GM12891 (cell line): ENCODE measurements around the gene EGFL7.

ENCODE experiments used
- PAX5 ChIP-seq: IDR thresholded peaks from 2 replicates; pipeline ENCODE4 v1.6.1; 2011; ENCODE audit warnings: low read length, moderate library complexity, mild to moderate bottlenecking; ENCODE audit not compliant: insufficient read depth, severe bottlenecking
- POLR2A ChIP-seq: IDR thresholded peaks from 2 replicates; pipeline ENCODE4 v1.6.1; 2011; ENCODE audit warnings: low read depth, low read length, control low read depth
- POLR2AphosphoS5 ChIP-seq: IDR thresholded peaks from 2 replicates; pipeline ENCODE4 v1.6.1; 2011; ENCODE audit warnings: low read depth, low read length, control low read depth
- POU2F2 ChIP-seq: IDR thresholded peaks from 2 replicates; pipeline ENCODE4 v1.6.1; 2011; ENCODE audit warnings: low read depth, mild to moderate bottlenecking, control low read depth, low read length, moderate library complexity
- SPI1 ChIP-seq: IDR thresholded peaks from 2 replicates; pipeline ENCODE4 v1.6.1; 2011; ENCODE audit warnings: low read depth, low read length, control low read depth
- TAF1 ChIP-seq: IDR thresholded peaks from 2 replicates; pipeline ENCODE4 v1.6.1; 2011; ENCODE audit warnings: low read depth, low read length, control low read depth

- TF ChIP-seq POLR2AphosphoS5 (no peak), TAF1 (no peak), POLR2A (no peak), SPI1 (no peak), PAX5 (no peak), POU2F2 (no peak)
These were observed 13.0 kb downstream of the EGFL7 start for GRCh38 chr9:136675477-136676296.
